HG03378 (cell line): ENCODE data around the gene SLC12A6.
"Not testable (repeated sequence)": the region's sequence is repeated elsewhere in the genome, so short reads cannot be mapped to it uniquely, and the experiment has no call there.

ENCODE experiments used
- ATAC-seq: cut with Tn5 transposase; IDR thresholded peaks from one replicate; pipeline ENCODE4 v1.9.1; 2021; ENCODE audit warnings: mild to moderate bottlenecking, moderate library complexity; ENCODE audit not compliant: unreplicated experiment

SLC12A6 gene

DNA sequence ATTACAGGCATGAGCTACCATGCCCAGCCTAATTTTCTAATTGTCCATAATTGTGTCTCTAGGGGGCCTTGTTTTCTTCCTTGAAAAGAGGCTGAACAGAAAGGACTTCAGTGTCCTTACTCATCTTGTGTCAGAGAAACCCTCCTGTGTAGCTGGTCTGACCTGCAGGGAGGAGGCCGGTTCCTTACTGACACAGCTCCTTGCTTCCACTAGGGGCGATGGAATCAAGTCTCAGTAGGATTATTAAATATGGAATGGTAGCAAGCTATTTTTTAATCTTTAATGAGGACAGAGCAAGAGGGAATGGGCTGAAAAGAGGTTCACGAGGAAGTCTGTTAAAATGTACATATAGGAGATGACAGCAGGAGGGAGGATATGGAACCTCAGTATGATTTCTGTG, 20.8 kb upstream of the SLC12A6 start:
- no peak for ATAC-seq

DNA sequence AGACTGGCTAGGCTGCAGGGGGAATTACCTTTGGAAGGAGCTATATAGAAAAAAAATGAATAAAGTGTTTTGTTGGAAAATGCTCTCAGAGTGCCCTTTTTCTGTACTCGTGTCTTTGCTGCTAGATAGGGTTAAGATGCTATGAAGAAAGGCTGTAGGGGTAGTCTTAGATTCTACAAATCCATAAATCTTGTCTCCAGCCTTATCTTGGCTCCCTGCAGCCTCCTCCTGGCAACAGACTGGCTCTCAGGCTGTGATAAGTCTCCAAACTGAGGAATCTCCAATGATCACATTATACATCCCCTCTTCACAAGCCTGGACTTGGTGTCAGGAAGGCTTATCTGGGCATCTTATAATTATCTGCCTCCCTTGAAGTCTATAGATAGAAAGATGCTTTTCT, 20.1 kb upstream of the SLC12A6 start:
- ATAC-seq = no peak

DNA sequence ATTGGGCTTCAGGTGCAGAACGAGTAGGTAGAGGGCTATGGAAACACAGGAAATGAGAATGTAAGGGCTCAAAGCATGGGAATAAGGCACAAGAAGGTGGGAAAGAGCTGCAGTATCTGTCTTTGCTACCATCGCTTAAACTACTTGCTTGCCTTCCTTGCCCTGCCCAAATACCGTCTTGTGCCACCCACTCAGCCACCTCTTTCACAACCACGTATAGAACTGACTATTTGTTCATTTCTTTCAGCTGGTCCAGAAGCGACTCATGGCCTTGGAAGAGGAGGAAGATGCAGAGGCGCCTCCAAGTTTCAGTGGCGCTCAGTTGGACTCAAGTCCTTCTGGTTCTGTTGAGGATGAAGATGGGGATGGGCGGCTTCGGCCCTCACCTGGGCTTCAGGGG, 17.7 kb upstream of the SLC12A6 start:
- no peak for ATAC-seq

GRCh38 chr15:34354286-34354685, 16.7 kb upstream of the SLC12A6 start:
- no peak for ATAC-seq

DNA sequence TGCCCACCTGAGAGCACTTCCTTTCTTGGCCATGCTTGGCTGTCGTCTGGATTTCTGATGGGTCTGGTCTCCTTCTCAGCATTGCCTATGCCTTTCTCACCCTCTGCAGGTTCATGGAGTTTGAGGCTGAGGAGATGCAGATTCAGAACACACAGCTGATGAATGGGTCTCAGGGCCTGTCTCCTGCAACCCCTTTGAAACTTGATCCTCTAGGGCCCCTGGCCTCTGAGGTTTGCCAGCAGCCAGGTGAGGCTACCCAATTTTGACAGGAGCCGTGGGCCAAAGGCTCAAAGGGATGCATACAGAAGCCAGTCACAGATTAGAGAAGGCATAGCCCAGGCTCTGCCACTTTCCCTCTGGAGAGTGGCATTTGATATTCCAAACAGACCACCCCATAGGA, 16.0 kb upstream of the SLC12A6 start:
- ATAC-seq = no peak

DNA sequence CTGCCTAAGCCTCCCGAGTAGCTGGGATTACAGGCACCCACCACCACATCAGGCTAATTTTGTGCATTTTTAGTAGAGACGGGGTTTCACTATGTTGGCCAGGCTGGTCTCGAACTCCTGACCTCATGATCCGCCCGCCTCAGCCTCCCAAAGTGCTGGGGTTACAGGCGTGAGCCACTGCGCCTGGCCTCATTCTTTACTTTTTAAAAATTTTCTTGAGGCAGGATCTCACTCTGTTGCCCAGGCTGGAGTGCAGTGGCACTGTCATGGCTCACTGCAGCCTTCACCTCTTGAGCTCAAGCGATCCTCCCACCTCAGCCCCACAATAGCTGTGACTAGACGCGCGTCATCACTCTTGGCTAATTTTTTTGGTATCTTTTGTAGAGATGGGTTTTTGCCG, 15.4 kb upstream of the SLC12A6 start:
- not testable (repeated sequence) for ATAC-seq

- no peak for ATAC-seq
Measured at GRCh38 chr15:34349769-34350168, 12.2 kb upstream of the SLC12A6 start.

GRCh38 chr15:34348735-34349300, 11.2 kb upstream of the SLC12A6 start:
- no peak for ATAC-seq

DNA sequence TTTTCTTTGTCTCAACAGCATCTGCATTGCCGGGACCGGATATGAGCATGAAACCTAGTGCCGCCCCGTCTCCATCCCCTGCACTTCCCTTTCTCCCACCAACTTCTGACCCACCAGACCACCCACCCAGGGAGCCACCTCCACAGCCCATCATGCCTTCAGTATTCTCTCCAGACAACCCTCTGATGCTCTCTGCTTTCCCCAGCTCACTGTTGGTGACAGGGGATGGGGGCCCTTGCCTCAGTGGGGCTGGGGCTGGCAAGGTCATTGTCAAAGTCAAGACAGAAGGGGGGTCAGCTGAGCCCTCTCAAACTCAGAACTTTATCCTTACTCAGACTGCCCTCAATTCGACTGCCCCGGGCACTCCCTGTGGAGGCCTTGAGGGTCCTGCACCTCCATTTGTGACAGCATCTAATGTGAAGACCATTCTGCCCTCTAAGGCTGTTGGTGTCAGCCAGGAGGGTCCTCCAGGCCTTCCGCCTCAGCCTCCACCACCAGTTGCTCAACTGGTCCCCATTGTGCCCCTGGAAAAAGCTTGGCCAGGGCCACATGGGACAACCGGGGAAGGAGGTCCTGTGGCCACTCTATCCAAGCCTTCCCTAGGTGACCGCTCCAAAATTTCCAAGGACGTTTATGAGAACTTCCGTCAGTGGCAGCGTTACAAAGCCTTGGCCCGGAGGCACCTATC, 10.5 kb upstream of the SLC12A6 start:
- no peak for ATAC-seq

GRCh38 chr15:34342737-34343575, 5.4 kb upstream of the SLC12A6 start, which contains the start of the genes NOP10 and NUTM1:
Gene NOP10, minus strand, starts transcription at chr15:34343136. Its CDS starts 63 bp downstream, at chr15:34343073.
Gene NUTM1, plus strand, starts transcription at chr15:34343315. Its CDS starts 382 bp downstream, at chr15:34343697.
- peak; percentile 82 for ATAC-seq

DNA sequence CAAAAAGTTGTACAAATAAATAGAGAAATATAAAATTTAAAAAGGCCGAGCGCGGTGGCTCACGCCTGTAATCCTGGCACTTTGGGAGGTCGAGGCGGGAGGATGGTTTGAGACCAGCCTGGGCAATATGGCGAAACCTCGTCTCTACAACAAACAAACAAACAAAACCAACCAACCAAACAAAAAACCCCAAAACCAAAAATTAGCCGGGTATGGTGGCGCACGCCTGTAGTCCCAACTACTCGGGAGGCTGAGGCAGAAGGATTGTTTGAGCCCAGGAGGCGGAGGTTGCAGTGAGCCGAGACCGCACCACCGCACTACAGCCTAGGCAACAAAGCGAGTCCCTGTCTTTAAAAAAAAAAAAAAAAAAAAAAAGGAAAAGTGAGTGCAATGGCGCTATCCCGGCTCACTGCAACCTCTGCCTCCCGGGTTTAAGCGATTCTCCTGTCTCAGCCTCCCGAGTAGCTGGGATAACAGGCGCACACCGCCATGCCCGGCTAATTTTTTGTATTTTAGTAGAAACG, 4.7 kb upstream of the SLC12A6 start:
- not testable (repeated sequence) for ATAC-seq

DNA sequence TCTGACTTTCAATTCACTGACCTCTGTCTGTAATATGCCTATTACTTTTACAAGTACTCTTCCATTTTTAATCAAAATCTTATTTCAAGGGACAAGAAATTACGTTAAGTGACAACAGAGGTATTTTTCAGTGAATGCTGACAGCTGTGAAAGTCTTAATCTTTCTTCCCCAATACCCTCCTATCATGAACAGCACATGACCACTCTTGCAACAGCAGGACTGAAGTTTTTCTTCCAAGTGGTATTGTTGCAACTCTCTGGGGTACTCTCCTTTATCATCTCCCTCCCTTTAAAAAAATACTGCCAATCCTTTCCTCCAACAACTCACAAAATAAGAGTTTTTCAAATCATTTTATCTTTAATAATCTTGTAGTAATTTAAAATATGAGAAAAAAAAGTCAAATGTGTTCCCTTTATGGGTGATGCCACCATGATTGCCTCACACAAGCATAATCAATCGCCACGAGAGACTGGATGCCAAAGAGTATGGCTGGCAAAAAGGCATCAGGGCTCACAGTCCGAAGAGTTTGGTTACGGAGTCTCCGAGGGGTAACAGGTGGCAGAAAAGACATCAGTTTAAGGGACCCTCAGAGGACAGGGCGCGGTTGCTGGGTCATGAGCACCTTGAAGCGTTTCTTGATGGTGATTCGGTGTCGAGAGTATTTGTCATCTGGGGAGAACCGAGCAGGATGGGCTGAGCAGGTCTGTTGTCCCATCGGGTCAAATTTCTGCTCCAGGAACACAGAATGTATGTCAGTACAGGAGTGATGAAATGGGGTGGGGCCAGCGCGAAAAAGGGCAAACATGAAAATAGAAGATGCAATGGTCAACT, 4.0 kb upstream of the SLC12A6 start:
- no peak for ATAC-seq

- no peak for ATAC-seq
Measured at GRCh38 chr15:34339946-34340345, 2.4 kb upstream of the SLC12A6 start.

- ATAC-seq = no peak
Measured at GRCh38 chr15:34338347-34338746, 766 bp upstream of the SLC12A6 start.

DNA sequence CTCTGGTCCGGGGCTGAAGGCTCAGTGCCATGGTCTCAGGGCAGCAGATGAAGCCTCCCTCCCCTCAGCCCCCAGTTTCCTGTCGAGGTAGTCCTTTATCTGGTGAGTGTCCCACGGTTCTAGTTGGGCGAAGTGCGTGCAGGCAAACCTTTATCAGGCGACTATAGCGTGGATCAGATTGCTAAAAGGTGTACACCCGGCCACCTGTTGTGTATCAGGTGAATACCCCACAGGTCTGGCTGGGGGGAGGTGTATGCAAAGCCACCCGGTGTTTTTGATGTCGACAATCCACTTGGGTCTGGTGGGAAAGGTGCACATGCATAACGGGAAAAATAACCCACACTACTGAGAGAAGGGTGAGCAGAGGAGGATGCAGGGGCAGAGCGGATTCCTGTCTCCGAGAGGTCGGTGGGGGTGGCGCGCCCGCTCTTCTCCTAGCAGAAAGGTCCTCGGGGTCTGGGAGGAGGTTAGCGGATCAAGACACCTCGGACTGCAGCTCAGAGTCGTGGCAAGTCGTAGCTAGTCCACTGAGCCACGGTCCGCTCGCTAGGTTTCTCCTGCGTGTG, 507 bp downstream of the SLC12A6 start:
- ATAC-seq = no peak

DNA sequence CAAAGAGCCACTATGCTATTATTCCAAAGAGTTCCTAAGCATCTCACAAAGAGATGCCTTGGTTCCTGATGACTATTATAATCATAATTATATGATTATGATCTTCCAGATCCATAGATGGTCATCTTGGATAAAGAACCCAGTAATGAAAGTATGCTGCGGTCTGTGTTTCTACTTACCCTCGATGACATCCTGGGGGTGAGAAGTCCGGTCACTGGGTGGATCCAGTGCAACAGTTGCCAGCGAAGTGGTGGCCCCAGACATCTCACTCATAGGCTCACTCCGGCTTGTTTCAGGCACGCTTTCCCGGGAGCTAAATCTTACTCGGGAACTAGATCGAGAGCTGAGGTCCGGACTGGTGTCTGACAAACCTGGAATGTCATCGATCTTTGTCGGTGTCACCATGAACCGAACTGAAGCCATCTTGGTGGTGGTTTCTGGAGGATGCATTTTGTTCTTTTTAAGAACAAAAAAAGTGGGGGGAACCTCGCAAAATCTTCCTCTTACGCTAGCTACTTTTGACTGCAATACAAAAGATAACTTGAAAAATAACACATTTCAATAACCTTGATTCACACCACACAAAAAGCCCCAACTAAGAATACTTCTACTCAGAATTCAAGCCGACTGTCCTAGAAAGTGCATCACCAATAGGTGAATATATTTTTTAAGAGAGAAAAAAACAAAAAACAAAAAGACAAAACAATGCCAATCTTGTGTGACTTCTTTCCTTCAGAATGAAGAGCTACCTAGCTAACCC, 1.2 kb downstream of the SLC12A6 start:
- no peak for ATAC-seq

- no peak for ATAC-seq
Measured at GRCh38 chr15:34335176-34336032, 2.2 kb downstream of the SLC12A6 start.

DNA sequence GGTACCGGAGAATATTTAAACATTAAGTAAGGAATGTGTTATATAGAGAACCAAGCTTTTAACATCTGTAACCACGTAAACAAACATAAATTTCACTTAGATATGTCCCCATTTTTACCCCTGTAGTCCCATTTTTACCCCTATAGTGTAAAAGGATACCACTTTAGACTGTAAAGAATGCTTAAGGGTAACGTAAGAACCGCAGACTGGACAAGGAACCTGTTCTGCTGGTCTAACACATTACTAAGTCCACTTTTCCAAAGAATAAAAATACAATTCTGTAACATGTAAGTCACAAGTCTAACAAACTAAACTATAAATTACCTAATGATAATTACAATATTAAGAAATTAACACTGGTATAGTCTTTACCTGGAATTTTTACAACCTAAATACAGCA, 2.9 kb downstream of the SLC12A6 start:
- no peak for ATAC-seq
